GM23248 (cell line): ENCODE data around the gene CLCNKA. TPM values are rescaled to one million over a fixed set of nuclear protein-coding genes. Genes with fewer than 3 reads are reported as not detected.

ENCODE experiments used
- DNase-seq: peaks from one replicate; pipeline ENCODE4 v3.0.0-alpha.2; 2015
- H2AFZ ChIP-seq: fragments of 200-600 bp; sonication (generic); 2 replicates; pipeline ENCODE4 v1.6.1; 2016; ENCODE audit warnings: antibody characterized with exemption
- H3F3A ChIP-seq: fragments of 200-600 bp; sonication (generic); 2 replicates; pipeline ENCODE4 v1.6.1; 2016; ENCODE audit warnings: mild to moderate bottlenecking, antibody characterized with exemption, mixed run types; ENCODE audit not compliant: insufficient read depth
- H3K27ac ChIP-seq: fragments of 200-600 bp; sonication (generic); 2 replicates; pipeline ENCODE4 v1.5.1; 2016; ENCODE audit warnings: mild to moderate bottlenecking
- H3K27me3 ChIP-seq: fragments of 200-600 bp; sonication (generic); replicated peaks from 2 replicates; pipeline ENCODE4 v1.6.1; 2016; ENCODE audit warnings: mild to moderate bottlenecking; ENCODE audit not compliant: insufficient read depth
- H3K36me3 ChIP-seq: fragments of 200-600 bp; sonication (generic); 2 replicates; pipeline ENCODE4 v1.6.1; 2016; ENCODE audit warnings: low read depth, mild to moderate bottlenecking
- H3K4me1 ChIP-seq: fragments of 200-600 bp; sonication (generic); 2 replicates; pipeline ENCODE4 v1.6.1; 2016; ENCODE audit warnings: mild to moderate bottlenecking; ENCODE audit not compliant: insufficient read depth
- H3K4me2 ChIP-seq: fragments of 200-600 bp; sonication (generic); one replicate; pipeline ENCODE4 v1.6.1; 2016; ENCODE audit warnings: mild to moderate bottlenecking; ENCODE audit not compliant: unreplicated experiment
- H3K4me3 ChIP-seq: fragments of 200-600 bp; sonication (generic); 2 replicates; pipeline ENCODE4 v1.5.1; 2016; ENCODE audit warnings: mild to moderate bottlenecking
- H3K79me2 ChIP-seq: fragments of 200-600 bp; sonication (generic); 2 replicates; pipeline ENCODE4 v1.6.1; 2016; ENCODE audit warnings: mild to moderate bottlenecking; ENCODE audit not compliant: insufficient read depth
- H3K9ac ChIP-seq: fragments of 200-600 bp; sonication (generic); 2 replicates; pipeline ENCODE4 v1.6.1; 2016; ENCODE audit warnings: mild to moderate bottlenecking
- H3K9me2 ChIP-seq: fragments of 200-600 bp; sonication (generic); 2 replicates; pipeline ENCODE4 v1.6.1; 2016; ENCODE audit warnings: mixed run types, mild to moderate bottlenecking, moderate library complexity; ENCODE audit not compliant: insufficient read depth
- H3K9me3 ChIP-seq: fragments of 200-600 bp; sonication (generic); one replicate; pipeline ENCODE4 v1.6.1; 2017; ENCODE audit warnings: low read depth
- H4K20me1 ChIP-seq: fragments of 200-600 bp; sonication (generic); 2 replicates; pipeline ENCODE4 v1.6.0; 2016; ENCODE audit not compliant: insufficient read depth
- EZH2 ChIP-seq: fragments of 200-600 bp; sonication (generic); IDR thresholded peaks from 2 replicates; pipeline ENCODE4 v1.6.1; 2018; ENCODE audit warnings: antibody characterized with exemption, mild to moderate bottlenecking; ENCODE audit not compliant: insufficient read depth, poor library complexity, severe bottlenecking
- EZH2phosphoT487 ChIP-seq: fragments of 200-600 bp; sonication (generic); IDR thresholded peaks from 2 replicates; pipeline ENCODE4 v1.6.1; 2018; ENCODE audit warnings: antibody characterized with exemption, moderate library complexity, mild to moderate bottlenecking, low read depth; ENCODE audit not compliant: insufficient read depth
- WGBS, 2 experiments: methylation state at CpG; one replicate each; pipeline ENCODE4 v1.1.6; 2015 to 2017; ENCODE audit warnings: low lambda C conversion rate in 2 of 2, low coverage in 1 of 2; ENCODE audit errors: missing lambda C conversion rate in 2 of 2; 5-methylcytosine and 5-hydroxymethylcytosine counted together
- in situ Hi-C: fragments of 300-500 bp; cut with MboI; formaldehyde crosslinking; loops from 2 replicates; pipeline ENCODE4 v1.15.0; 2020
- polyA plus RNA-seq: library from polyadenylated mRNA; unstranded; fragments of >200 nt; fragmentation: Nextera tagmentation; extraction: Ambion mirVana; gene quantifications from 2 replicates; pipeline ENCODE4 v1.2.1, GENCODE V29; 2016
- total RNA-seq: library from RNA; depleted of rRNA; stranded (reverse); fragments of >200 nt; shearing (Covaris generic); gene quantifications from 2 replicates; pipeline ENCODE4 v1.2.3, GENCODE V29; 2014

The CLCNKA gene
- total and polyA plus RNA-seq, 2 experiments from 2014 or later = not detected

GRCh38 chr1:16077406-16078245 lies 55.8 kb downstream of the CLCNKA start:
- peak; percentile 27 for DNase-seq
- H3K79me2 ChIP-seq = no peaks in the 10 kb centered on the region
- no peak overlapping the region for H3K27ac ChIP-seq
- H3K4me2 ChIP-seq = no peak overlapping the region
- H3K36me3 ChIP-seq = no peaks in the 10 kb centered on the region
- no peaks in the 10 kb centered on the region for H4K20me1 ChIP-seq
- H3K9me3 ChIP-seq = no peaks in the 10 kb centered on the region
- no peak overlapping the region for H3K9ac ChIP-seq
- H3F3A ChIP-seq = peaks cover 16% of the 10 kb centered on the region
- H3K9me2 ChIP-seq = no peaks in the 10 kb centered on the region
- peaks cover 23% of the 10 kb centered on the region for H3K4me1 ChIP-seq
- no peak overlapping the region for H3K4me3 ChIP-seq
- 77 to 84% methylated on average over 12 of the region's 12 CpGs for whole genome bisulfite sequencing, 2 experiments
- in situ Hi-C loops = loop anchor here (5.0 to 25.0 kb wide), 2 partner anchors 110 to 285 kb away; partner anchors contain the start of genes FBXO42 and SZRD1
- TF ChIP-seq EZH2 (no peak), EZH2phosphoT487 (no peak)
- no peaks in the 10 kb centered on the region for H3K27me3 ChIP-seq
- H2AFZ ChIP-seq = no peak overlapping the region

GRCh38 chr1:16078925-16079656 lies 57.3 kb downstream of the CLCNKA start:
- H3K36me3 ChIP-seq = no peaks in the 10 kb centered on the region
- no peaks in the 10 kb centered on the region for H3K9me2 ChIP-seq
- no peak overlapping the region for H3K27ac ChIP-seq
- TF ChIP-seq EZH2 (no peak), EZH2phosphoT487 (no peak)
- no peaks in the 10 kb centered on the region for H3K9me3 ChIP-seq
- no peak overlapping the region for H3K4me2 ChIP-seq
- H3K9ac ChIP-seq = no peak overlapping the region
- peaks cover 16% of the 10 kb centered on the region for H3F3A ChIP-seq
- 35% methylated on average over 9 to 10 of the region's 10 CpGs for WGBS, 2 experiments
- in situ Hi-C loops = loop anchor here (5.0 to 25.0 kb wide), 2 partner anchors 108 to 283 kb away; partner anchors contain the start of genes FBXO42 and SZRD1
- H3K4me1 ChIP-seq = peaks cover 23% of the 10 kb centered on the region
- H3K79me2 ChIP-seq = no peaks in the 10 kb centered on the region
- H3K4me3 ChIP-seq = no peak overlapping the region
- H4K20me1 ChIP-seq = no peaks in the 10 kb centered on the region
- peak overlapping the region; percentile 33 for H2AFZ ChIP-seq
- peak; percentile 83 for DNase-seq
- no peaks in the 10 kb centered on the region for H3K27me3 ChIP-seq

DNA sequence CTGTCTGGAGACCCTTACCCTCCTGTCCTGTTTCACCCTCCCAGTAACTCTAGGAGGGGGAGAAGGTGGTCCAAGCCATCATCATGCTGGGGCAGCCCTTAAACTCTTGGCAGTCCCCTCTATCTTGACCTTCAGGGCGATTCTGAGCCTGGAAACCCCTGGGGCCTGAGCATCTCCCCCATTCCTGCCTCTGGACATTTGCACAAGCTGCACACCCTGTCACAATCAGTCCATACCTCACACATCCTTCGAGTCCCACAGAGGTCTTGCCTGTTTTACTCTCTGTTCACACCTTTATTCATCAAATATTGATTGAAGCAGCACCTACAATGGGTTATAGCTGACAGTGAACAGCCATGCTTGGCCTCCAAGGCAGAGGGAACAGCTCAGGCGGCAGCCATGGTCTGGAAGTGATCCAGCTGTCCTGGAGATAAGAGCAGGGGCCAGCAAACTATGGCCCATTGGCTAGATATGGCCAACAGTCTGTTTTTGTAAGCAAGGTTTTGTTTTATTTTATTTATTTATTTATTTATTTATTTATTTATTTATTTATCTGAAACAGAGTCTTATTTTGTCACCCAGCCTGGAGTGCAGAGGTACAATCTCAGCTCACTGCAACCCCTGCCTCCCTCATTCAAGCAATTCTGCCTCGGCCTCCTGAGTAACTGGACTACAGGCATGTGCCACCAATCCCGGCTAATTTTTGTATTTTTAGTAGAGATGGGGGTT lies 58.8 kb downstream of the CLCNKA start:
- Histone ChIP-seq H3K79me2 (no peaks in the 10 kb centered on the region), H3F3A (peaks cover 12% of the 10 kb centered on the region), H4K20me1 (no peaks in the 10 kb centered on the region), H3K9ac (no peak overlapping the region), H3K4me1 (peaks cover 14% of the 10 kb centered on the region), H3K4me3 (no peak overlapping the region), H3K9me3 (no peaks in the 10 kb centered on the region), H3K4me2 (no peak overlapping the region), H3K27me3 (no peaks in the 10 kb centered on the region), H3K36me3 (no peaks in the 10 kb centered on the region), H3K9me2 (no peaks in the 10 kb centered on the region), H2AFZ (no peak overlapping the region), H3K27ac (no peak overlapping the region)
- no peak for DNase-seq
- WGBS, 2 experiments = 90 to 94% methylated on average over 5 of the region's 5 CpGs
- in situ Hi-C loops = loop anchor here (10.0 to 25.0 kb wide), 2 partner anchors 164 to 282 kb away; partner anchors contain the start of genes FBXO42 and SZRD1
- no peak for TF ChIP-seq EZH2
- TF ChIP-seq EZH2phosphoT487 = no peak

DNA sequence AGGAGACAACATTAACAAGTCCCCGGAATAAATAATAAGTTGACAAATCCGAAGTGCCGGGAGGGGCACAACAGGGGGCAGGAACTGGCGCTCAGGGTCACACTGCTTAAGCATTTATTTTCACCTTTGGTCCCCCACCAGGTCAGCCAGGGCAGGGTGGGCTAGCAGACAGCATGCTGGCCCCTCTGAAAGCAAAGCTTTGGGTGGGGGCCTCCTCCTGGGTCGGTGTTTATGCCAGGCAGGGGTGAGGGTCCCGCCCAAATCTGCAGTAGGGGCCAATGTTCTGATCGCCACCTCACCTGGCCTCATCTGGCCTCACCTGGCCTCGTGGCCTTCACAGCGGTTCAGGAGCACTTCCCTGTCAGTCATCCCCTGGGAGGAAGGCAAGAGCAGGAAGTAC lies 59.8 kb downstream of the CLCNKA start:
- TF ChIP-seq EZH2phosphoT487 = no peak
- TF ChIP-seq EZH2 = no peak
- no peaks in the 10 kb centered on the region for H3K27me3 ChIP-seq
- no peaks in the 10 kb centered on the region for H4K20me1 ChIP-seq
- no peak for DNase-seq
- no peak overlapping the region for H3K4me3 ChIP-seq
- H3K36me3 ChIP-seq = no peaks in the 10 kb centered on the region
- H3F3A ChIP-seq = peaks cover 2% of the 10 kb centered on the region; the same call in 1 of the 2 replicates
- H2AFZ ChIP-seq = no peak overlapping the region
- no peaks in the 10 kb centered on the region for H3K9me2 ChIP-seq
- no peak overlapping the region for H3K27ac ChIP-seq
- H3K4me1 ChIP-seq = peaks cover 4% of the 10 kb centered on the region
- H3K79me2 ChIP-seq = no peaks in the 10 kb centered on the region
- H3K9ac ChIP-seq = no peak overlapping the region
- in situ Hi-C loops = loop anchor here (10.0 to 25.0 kb wide), 2 partner anchors 163 to 281 kb away; partner anchors contain the start of genes FBXO42 and SZRD1
- H3K4me2 ChIP-seq = no peak overlapping the region
- 77 to 81% methylated on average over 9 of the region's 9 CpGs for WGBS, 2 experiments
- H3K9me3 ChIP-seq = no peaks in the 10 kb centered on the region
